H9 (cell line): ENCODE data around the gene MOCS1. TPM values are rescaled to one million over a fixed set of nuclear protein-coding genes. Genes with fewer than 3 reads are reported as not detected.

ENCODE experiments used
- DNase-seq: peaks from one replicate; pipeline ENCODE4 v3.0.0-alpha.2; 2017
- H2AFZ ChIP-seq: one replicate; pipeline ENCODE4 v1.6.1; 2013; ENCODE audit warnings: mild to moderate bottlenecking, low read length, control low read depth, moderate library complexity
- H2AK5ac ChIP-seq: 2 replicates; pipeline ENCODE4 v1.6.1; 2013; ENCODE audit warnings: low read length, control low read depth, mixed read lengths; ENCODE audit not compliant: insufficient read length
- H2BK120ac ChIP-seq: one replicate; pipeline ENCODE4 v1.6.1; 2013; ENCODE audit warnings: low read depth, mild to moderate bottlenecking, low read length, control low read depth, inconsistent platforms; ENCODE audit not compliant: poor library complexity, severe bottlenecking
- H2BK12ac ChIP-seq: 2 replicates; pipeline ENCODE4 v1.6.1; 2013; ENCODE audit warnings: low read length, control low read depth, mixed read lengths, low read depth; ENCODE audit not compliant: insufficient read length
- H2BK15ac ChIP-seq: 2 replicates; pipeline ENCODE4 v1.6.1; 2013; ENCODE audit warnings: low read depth, low read length, control low read depth
- H2BK20ac ChIP-seq: one replicate; pipeline ENCODE4 v1.6.1; 2013; ENCODE audit warnings: low read depth, mild to moderate bottlenecking, low read length, control low read depth, inconsistent platforms; ENCODE audit not compliant: poor library complexity, severe bottlenecking
- H2BK5ac ChIP-seq: 2 replicates; pipeline ENCODE4 v1.6.1; 2013; ENCODE audit warnings: low read length, control low read depth, mixed read lengths; ENCODE audit not compliant: insufficient read length
- H3K14ac ChIP-seq: 2 replicates; pipeline ENCODE4 v1.6.1; 2013; ENCODE audit warnings: low read length, control low read depth; ENCODE audit not compliant: insufficient read depth
- H3K18ac ChIP-seq: 2 replicates; pipeline ENCODE4 v1.6.1; 2013; ENCODE audit warnings: low read depth, mild to moderate bottlenecking, mixed read lengths, low read length, control low read depth; ENCODE audit not compliant: insufficient read length
- H3K23ac ChIP-seq: 2 replicates; pipeline ENCODE4 v1.6.1; 2013; ENCODE audit warnings: low read length, control low read depth, mixed read lengths, low read depth; ENCODE audit not compliant: insufficient read length
- H3K23me2 ChIP-seq: 2 replicates; pipeline ENCODE4 v1.6.1; 2013; ENCODE audit warnings: low read depth, mild to moderate bottlenecking, mixed read lengths, low read length, control low read depth; ENCODE audit not compliant: insufficient read length, poor library complexity, severe bottlenecking
- H3K27ac ChIP-seq: 2 replicates; pipeline ENCODE4 v1.5.1; 2013; ENCODE audit warnings: low read length, control low read depth, mixed read lengths, low read depth; ENCODE audit not compliant: insufficient read length
- H3K27me3 ChIP-seq: 2 replicates; pipeline ENCODE4 v1.6.1; 2013; ENCODE audit warnings: low read length, control low read depth, inconsistent platforms; ENCODE audit not compliant: insufficient read depth
- H3K4ac ChIP-seq: 2 replicates; pipeline ENCODE4 v1.6.1; 2013; ENCODE audit warnings: low read depth, mild to moderate bottlenecking, control low read depth, inconsistent platforms, low read length, moderate library complexity
- H3K4me1 ChIP-seq: 2 replicates; pipeline ENCODE4 v1.6.1; 2013; ENCODE audit warnings: low read length, control low read depth, inconsistent platforms; ENCODE audit not compliant: insufficient read depth
- H3K4me2 ChIP-seq: 2 replicates; pipeline ENCODE4 v1.6.1; 2013; ENCODE audit warnings: low read length, control low read depth, mixed read lengths; ENCODE audit not compliant: insufficient read length, insufficient read depth
- H3K56ac ChIP-seq: 2 replicates; pipeline ENCODE4 v1.6.1; 2013; ENCODE audit warnings: low read depth, mild to moderate bottlenecking, mixed read lengths, low read length, control low read depth; ENCODE audit not compliant: insufficient read length
- H3K79me1 ChIP-seq: 2 replicates; pipeline ENCODE4 v1.6.1; 2013; ENCODE audit warnings: low read depth, mild to moderate bottlenecking, moderate library complexity, low read length, control low read depth, inconsistent platforms; ENCODE audit not compliant: insufficient read depth, poor library complexity, severe bottlenecking
- H3K79me2 ChIP-seq: 2 replicates; pipeline ENCODE4 v1.6.1; 2013; ENCODE audit warnings: low read length, control low read depth, inconsistent platforms; ENCODE audit not compliant: insufficient read depth
- H3K9ac ChIP-seq: 2 replicates; pipeline ENCODE4 v1.6.1; 2013; ENCODE audit warnings: low read length, control low read depth, mixed read lengths; ENCODE audit not compliant: insufficient read length; ENCODE audit errors: extremely low read depth
- H3K9me3 ChIP-seq: one replicate; pipeline ENCODE4 v1.6.1; 2013; ENCODE audit warnings: low read depth, low read length, inconsistent platforms; ENCODE audit not compliant: control insufficient read depth
- H3T11ph ChIP-seq: one replicate; pipeline ENCODE4 v1.6.1; 2013; ENCODE audit warnings: mild to moderate bottlenecking, low read length, control low read depth, inconsistent platforms
- H4K20me1 ChIP-seq: one replicate; pipeline ENCODE4 v1.6.1; 2013; ENCODE audit not compliant: control insufficient read depth, insufficient read length, insufficient read depth
- H4K5ac ChIP-seq: 2 replicates; pipeline ENCODE4 v1.6.1; 2013; ENCODE audit warnings: low read depth, mild to moderate bottlenecking, mixed read lengths, low read length, control low read depth; ENCODE audit not compliant: insufficient read length
- H4K8ac ChIP-seq: replicated peaks from 2 replicates; pipeline ENCODE4 v1.6.1; 2013; ENCODE audit warnings: low read length, control low read depth, mixed read lengths, low read depth; ENCODE audit not compliant: insufficient read length
- H4K91ac ChIP-seq: 2 replicates; pipeline ENCODE4 v1.6.1; 2013; ENCODE audit warnings: low read depth, mild to moderate bottlenecking, moderate library complexity, mixed read lengths, low read length, control low read depth; ENCODE audit not compliant: insufficient read length
- H3K27ac Mint-ChIP-seq, 3 experiments: 2 replicates in 2 of 3; 3 replicates in 1 of 3; pipeline ENCODE4 v1.8.0; 2020 to 2021; ENCODE audit warnings: mixed read lengths in 3 of 3, mild to moderate bottlenecking in 1 of 3, moderate library complexity in 1 of 3
- H3K27me3 Mint-ChIP-seq: 2 replicates; pipeline ENCODE4 v1.8.0; 2021; ENCODE audit warnings: low read depth, mild to moderate bottlenecking, moderate library complexity, mixed read lengths
- H3K36me3 Mint-ChIP-seq, 3 experiments: 2 replicates in 2 of 3; 3 replicates in 1 of 3; pipeline ENCODE4 v1.8.0; 2020 to 2021; ENCODE audit warnings: low read depth in 3 of 3, mixed read lengths in 3 of 3; ENCODE audit not compliant: insufficient read depth in 1 of 3
- H3K4me1 Mint-ChIP-seq, 2 experiments: 2 replicates each; pipeline ENCODE4 v1.8.0; 2020; ENCODE audit warnings: mixed read lengths in 2 of 2
- H3K4me3 Mint-ChIP-seq, 2 experiments: 2 replicates in 1 of 2; 3 replicates in 1 of 2; pipeline ENCODE4 v1.8.0; 2020 to 2021; ENCODE audit warnings: mild to moderate bottlenecking in 2 of 2, mixed read lengths in 2 of 2, moderate library complexity in 1 of 2
- H3K9me3 Mint-ChIP-seq, 2 experiments: 2 replicates in 1 of 2; 3 replicates in 1 of 2; pipeline ENCODE4 v1.8.0; 2020; ENCODE audit warnings: mild to moderate bottlenecking in 2 of 2, mixed read lengths in 2 of 2, moderate library complexity in 1 of 2
- WGBS: extraction: QIAGEN DNeasy Blood & Tissue Kit; methylation state at CpG from one replicate; pipeline ENCODE4 v1.1.7; 2013; ENCODE audit warnings: missing lambda C conversion rate, low lambda C conversion rate, mixed read lengths; ENCODE audit not compliant: insufficient read length; ENCODE audit errors: extremely low coverage; 5-methylcytosine and 5-hydroxymethylcytosine counted together
- total RNA-seq: library from RNA; stranded (reverse); gene quantifications from 2 replicates; pipeline ENCODE4 v1.2.1, GENCODE V29; 2021
- TF ChIP-seq, protein P1 (sequence below): fragments of 200-600 bp; sonication (generic); conservative IDR thresholded peaks from 3 replicates; pipeline ENCODE4 v1.8.0; 2021; ENCODE audit warnings: antibody characterized with exemption, mild to moderate bottlenecking

Gene MOCS1
- total RNA-seq, 1 experiment from 2014 or later: 15.2 TPM

DNA sequence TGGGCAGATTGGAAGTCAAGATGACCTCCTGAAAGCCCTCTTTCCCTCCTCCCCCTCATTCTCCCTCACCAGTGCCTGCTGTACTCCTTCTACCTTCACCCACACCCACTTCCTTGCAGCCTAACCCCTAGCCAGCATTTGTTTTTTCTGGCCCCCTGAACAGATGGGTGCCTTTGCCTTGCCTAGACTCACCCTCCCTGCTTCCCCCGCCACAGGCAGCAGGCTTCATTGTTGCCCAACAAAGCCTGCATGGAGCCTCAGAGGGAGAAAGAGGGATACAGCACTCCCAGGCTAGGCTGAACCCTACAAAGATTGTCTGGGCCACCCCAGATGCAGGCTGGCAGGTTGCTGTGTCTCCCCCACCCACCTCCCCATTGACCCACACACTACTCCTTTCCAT lies 2.7 kb downstream of the MOCS1 start:
- Histone ChIP-seq H4K8ac (no peak overlapping the region), H3K18ac (no peak overlapping the region), H3K79me1 (no peaks in the 10 kb centered on the region), H2BK15ac (no peak overlapping the region), H3T11ph (no peak overlapping the region), H3K9ac (no peak overlapping the region), H4K20me1 (no peaks in the 10 kb centered on the region), H2BK5ac (no peak overlapping the region), H3K9me3 (no peaks in the 10 kb centered on the region), H3K23me2 (peaks cover 4% of the 10 kb centered on the region), H2BK120ac (no peak overlapping the region), H3K4me1 (no peaks in the 10 kb centered on the region), H2AK5ac (no peak overlapping the region), H3K56ac (no peak overlapping the region), H2BK20ac (no peak overlapping the region), H3K79me2 (no peaks in the 10 kb centered on the region), H3K14ac (no peak overlapping the region), H4K91ac (no peak overlapping the region), H2AFZ (no peak overlapping the region), H3K27me3 (no peaks in the 10 kb centered on the region; the same call in 1 of the 2 replicates), H2BK12ac (no peak overlapping the region), H3K27ac (no peak overlapping the region), H3K4ac (no peak overlapping the region), H3K4me2 (no peak overlapping the region), H4K5ac (no peak overlapping the region), H3K23ac (no peak overlapping the region)
- H3K4me3 Mint-ChIP-seq: no peak overlapping the region
- H3K9me3 Mint-ChIP-seq: peaks cover 5 to 10% of the 10 kb centered on the region in 2 experiments; a peak in 2 of 5 replicates
- H3K27ac Mint-ChIP-seq: peak overlapping the region in 1 of 3 experiments; percentile 82; a peak in 3 of 7 replicates
- TF ChIP-seq, protein P1, sequence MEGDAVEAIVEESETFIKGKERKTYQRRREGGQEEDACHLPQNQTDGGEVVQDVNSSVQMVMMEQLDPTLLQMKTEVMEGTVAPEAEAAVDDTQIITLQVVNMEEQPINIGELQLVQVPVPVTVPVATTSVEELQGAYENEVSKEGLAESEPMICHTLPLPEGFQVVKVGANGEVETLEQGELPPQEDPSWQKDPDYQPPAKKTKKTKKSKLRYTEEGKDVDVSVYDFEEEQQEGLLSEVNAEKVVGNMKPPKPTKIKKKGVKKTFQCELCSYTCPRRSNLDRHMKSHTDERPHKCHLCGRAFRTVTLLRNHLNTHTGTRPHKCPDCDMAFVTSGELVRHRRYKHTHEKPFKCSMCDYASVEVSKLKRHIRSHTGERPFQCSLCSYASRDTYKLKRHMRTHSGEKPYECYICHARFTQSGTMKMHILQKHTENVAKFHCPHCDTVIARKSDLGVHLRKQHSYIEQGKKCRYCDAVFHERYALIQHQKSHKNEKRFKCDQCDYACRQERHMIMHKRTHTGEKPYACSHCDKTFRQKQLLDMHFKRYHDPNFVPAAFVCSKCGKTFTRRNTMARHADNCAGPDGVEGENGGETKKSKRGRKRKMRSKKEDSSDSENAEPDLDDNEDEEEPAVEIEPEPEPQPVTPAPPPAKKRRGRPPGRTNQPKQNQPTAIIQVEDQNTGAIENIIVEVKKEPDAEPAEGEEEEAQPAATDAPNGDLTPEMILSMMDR: no peak
- peaks cover 31 to 32% of the 10 kb centered on the region in 2 experiments for H3K4me1 Mint-ChIP-seq
- no CpG with 5 or more reads among the region's 1 CpG for WGBS
- H3K36me3 Mint-ChIP-seq: peaks cover 15 to 23% (median 20%) of the 10 kb centered on the region in 3 experiments
- no peak for DNase-seq
- H3K27me3 Mint-ChIP-seq: peaks cover 14% of the 10 kb centered on the region
